Measurements from ENCODE around the gene ASIP. TPM values are rescaled to one million over a fixed set of nuclear protein-coding genes. Genes with fewer than 3 reads are reported as not detected.

Gene ASIP
- total and polyA plus RNA-seq, 2 of the 13 experiments (the other 11 are each of a cell fraction or from before 2014, with no cell fraction given), result not detected

DNA sequence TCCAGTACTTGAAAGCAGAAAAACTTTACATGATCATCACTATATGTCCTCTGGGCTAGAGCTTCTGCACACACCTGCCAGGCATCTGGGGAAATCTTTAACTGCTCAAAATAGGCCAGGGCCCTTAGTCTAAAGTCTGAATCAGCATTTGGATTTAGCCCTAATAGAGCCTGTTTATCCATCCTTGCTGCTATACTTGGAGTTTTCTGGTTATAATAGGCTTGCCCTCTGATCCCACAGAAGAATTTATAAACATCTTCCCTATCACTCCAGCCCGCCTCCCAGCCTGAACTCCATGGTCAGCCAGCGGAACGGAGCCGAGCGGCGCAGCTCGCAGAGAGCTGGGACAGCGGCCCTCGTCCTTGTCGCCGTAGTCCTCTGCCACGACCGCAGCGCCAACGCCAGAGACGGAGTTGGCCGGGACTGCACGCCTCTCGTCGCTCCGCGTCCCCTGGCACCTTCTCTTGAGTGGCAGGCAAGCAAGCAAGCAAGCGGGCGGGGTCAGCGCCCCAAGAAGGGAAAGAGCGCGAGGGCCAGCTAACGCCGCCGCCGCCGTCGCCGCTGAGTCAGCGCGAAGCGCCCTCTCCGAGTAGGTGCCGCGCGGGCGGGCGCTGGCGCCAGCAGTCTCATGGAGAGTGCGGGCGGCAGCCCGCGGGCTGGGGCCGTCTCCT is 25.4 kb upstream of the ASIP start:
- Histone ChIP-seq H3K4me1 (ENCODE audit: insufficient read depth, low read length) (peaks cover 18% of the 10 kb centered on the region), H4K20me1 (ENCODE audit: insufficient read depth, low read length) (no peaks in the 10 kb centered on the region), H3K36me3 (replicated peaks in 1 of 2; ENCODE audit: control insufficient read depth in 1 of 2, insufficient read depth in 2 of 2, low read length in 2 of 2) (no peaks in the 10 kb centered on the region), H3K4me3 (replicated peaks in 1 of 3; ENCODE audit: insufficient read depth in 1 of 3, low read depth in 2 of 3, low read length in 3 of 3) (peak overlapping the region; percentile 47 to 74 (median 62)), H3K27ac (ENCODE audit: extremely low read length, insufficient read depth, low read length) (no peak overlapping the region), H3K27me3 (ENCODE audit: control insufficient read depth in 1 of 2, insufficient read depth in 2 of 2, low read length in 2 of 2) (peaks cover 0 to 65% of the 10 kb centered on the region in 2 experiments; a peak in 3 of 5 replicates), H2AFZ (ENCODE audit: low read length) (peak overlapping the region; percentile 10), H3K79me2 (ENCODE audit: insufficient read depth, low read length) (no peaks in the 10 kb centered on the region), H3K4me2 (ENCODE audit: low read depth, low read length) (peak overlapping the region; percentile 88), H3K9ac (ENCODE audit: insufficient read depth, low read depth, low read length) (peak overlapping the region; percentile 48; the same call in 1 of the 2 replicates), H3K9me3 (ENCODE audit: low read length) (no peaks in the 10 kb centered on the region)
- no peak for FAIRE-seq
- ATAC-seq, result peak; percentile 98
- intact Hi-C loops (cut with micrococcal nuclease; ENCODE audit: unreplicated experiment) (no loop called here), in situ Hi-C loops (cut with HindIII; ENCODE audit: extremely low pct_ligation_motif_present, low pct_unique_long_range_greater_than_20kb) (no loop called here)
- ChIA-PET CTCF (ENCODE audit: low intra/inter-chr PET ratio, low total read pairs) (no interaction called here), POLR2A (interaction anchor here (1.2 to 1.5 kb wide), 2 partner anchors 39 to 300 kb away, joined by 3 read pairs; partner anchors contain the start of gene DYNLRB1)
- whole genome bisulfite sequencing (ENCODE audit: low lambda C conversion rate), result under 1% methylated on average over 48 of the region's 49 CpGs
- peak; percentile 79 for DNase-seq (ENCODE audit: low spot score)
- no TSS peak for BruUV-seq (replicated peaks)
- TF ChIP-seq BRCA1 (CRISPR knock-in tag; IDR thresholded peaks at IDR 0.05) (no peak), RBM39 (IDR thresholded peaks at IDR 0.05; ENCODE audit: low read depth, low read length, poor library complexity, severe bottlenecking) (peak; percentile 94), SIN3B (IDR thresholded peaks at IDR 0.05; ENCODE audit: low read length) (no peak), TBP (CRISPR knock-in tag; IDR thresholded peaks at IDR 0.05) (no peak), ZNF30 (CRISPR knock-in tag; IDR thresholded peaks at IDR 0.05) (no peak), ZNF20 (CRISPR knock-in tag; IDR thresholded peaks at IDR 0.05) (no peak; the same call in 1 of the 2 replicates), ZNF780A (CRISPR knock-in tag; IDR thresholded peaks at IDR 0.05) (0 out of 2 replicates have a peak, but pooled peaks have one; percentile 69), ZBTB26 (CRISPR knock-in tag; IDR thresholded peaks at IDR 0.05; ENCODE audit: borderline replicate concordance) (peak; percentile 80), SNRNP70 (IDR thresholded peaks at IDR 0.05; ENCODE audit: low read depth, low read length) (no peak), ZNF773 (CRISPR knock-in tag; IDR thresholded peaks at IDR 0.05; ENCODE audit: borderline replicate concordance) (no peak), CCDC6 (CRISPR knock-in tag; IDR thresholded peaks at IDR 0.05) (no peak; the same call in 1 of the 2 replicates), TFE3 (CRISPR knock-in tag; IDR thresholded peaks at IDR 0.05) (peak; percentile 72), RAD51 (IDR thresholded peaks at IDR 0.05; ENCODE audit: borderline replicate concordance) (no peak), EHMT2 (IDR thresholded peaks at IDR 0.05; ENCODE audit: borderline replicate concordance, low read depth, low read length) (no peak), PHF5A (CRISPR knock-in tag; IDR thresholded peaks at IDR 0.05; ENCODE audit: low read depth, unreplicated experiment) (no peak), ARHGAP35 (CRISPR knock-in tag; IDR thresholded peaks at IDR 0.05; ENCODE audit: borderline replicate concordance) (peak; percentile 89), SALL1 (CRISPR knock-in tag; IDR thresholded peaks at IDR 0.05) (peak; percentile 93), ZNF615 (CRISPR knock-in tag; IDR thresholded peaks at IDR 0.05; ENCODE audit: borderline replicate concordance) (no peak), ZNF768 (CRISPR knock-in tag; IDR thresholded peaks at IDR 0.05) (peak; percentile 87), PCBP2 (optimal IDR thresholded peaks at IDR 0.05; ENCODE audit: low read depth, low read length, poor library complexity, severe bottlenecking) (no peak)
- TF ChIP-seq, protein P1, sequence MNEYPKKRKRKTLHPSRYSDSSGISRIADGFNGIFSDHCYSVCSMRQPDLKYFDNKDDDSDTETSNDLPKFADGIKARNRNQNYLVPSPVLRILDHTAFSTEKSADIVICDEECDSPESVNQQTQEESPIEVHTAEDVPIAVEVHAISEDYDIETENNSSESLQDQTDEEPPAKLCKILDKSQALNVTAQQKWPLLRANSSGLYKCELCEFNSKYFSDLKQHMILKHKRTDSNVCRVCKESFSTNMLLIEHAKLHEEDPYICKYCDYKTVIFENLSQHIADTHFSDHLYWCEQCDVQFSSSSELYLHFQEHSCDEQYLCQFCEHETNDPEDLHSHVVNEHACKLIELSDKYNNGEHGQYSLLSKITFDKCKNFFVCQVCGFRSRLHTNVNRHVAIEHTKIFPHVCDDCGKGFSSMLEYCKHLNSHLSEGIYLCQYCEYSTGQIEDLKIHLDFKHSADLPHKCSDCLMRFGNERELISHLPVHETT (CRISPR knock-in tag; conservative IDR thresholded peaks at IDR 0.05), result no peak; the same call in 1 of the 2 replicates

All from HepG2 (cell line).